HCT116 (cell line): ENCODE results near the gene TMPRSS9.

Experiments
- CTCF ChIP-seq, 3 experiments: fragments of 200-600 bp in 1 of 3; sonication (generic) in 1 of 3; IDR thresholded peaks in 2 of 3; conservative IDR thresholded peaks in 1 of 3; 2 replicates each; pipeline ENCODE4 v1.5.1; 2012 to 2017; ENCODE audit warnings: low read depth in 2 of 3, low read length in 2 of 3, antibody characterized with exemption in 1 of 3, borderline replicate concordance in 1 of 3, control low read depth in 1 of 3, mild to moderate bottlenecking in 1 of 3, mixed read lengths in 1 of 3, mixed run types in 1 of 3, moderate library complexity in 1 of 3; ENCODE audit not compliant: insufficient read depth in 1 of 3
- REST ChIP-seq: IDR thresholded peaks from 2 replicates; pipeline ENCODE4 v1.6.1; 2012; ENCODE audit warnings: low read depth

GRCh38 chr19:2443785-2444182 is 83.7 kb downstream of the TMPRSS9 start:
- TF ChIP-seq CTCF (IDR thresholded peaks at IDR 0.05 in 2 of 3, conservative IDR thresholded peaks at IDR 0.05 in 1 of 3; ENCODE audit: borderline replicate concordance in 1 of 3, insufficient read depth in 1 of 3, low read depth in 2 of 3, low read length in 2 of 3) (no peak), REST (no peak)
